ENCODE measurements around the gene KCNA1.

- no peak for TF ChIP-seq CTCF (IDR thresholded peaks at IDR 0.05; ENCODE audit: poor library complexity, severe bottlenecking)
- TF ChIP-seq EZH2 (IDR thresholded peaks at IDR 0.05; ENCODE audit: borderline replicate concordance, insufficient read depth, low read length, poor library complexity, severe bottlenecking): no peak
- TF ChIP-seq REST (IDR thresholded peaks at IDR 0.05; ENCODE audit: borderline replicate concordance): no peak
- TF ChIP-seq RAD21 (conservative IDR thresholded peaks at IDR 0.05): no peak
Observed at GRCh38 chr12:4905316-4905715, 4.4 kb upstream of the KCNA1 start.
